Neural cell (in vitro differentiated cells): ENCODE data around the gene ULBP1.

ENCODE experiments used
- CTCF ChIP-seq: fragments of 450-650 bp; IDR thresholded peaks from 2 replicates; pipeline ENCODE4 v1.5.1; 2014; ENCODE audit warnings: antibody characterized with exemption, mild to moderate bottlenecking, moderate library complexity; ENCODE audit not compliant: poor library complexity, severe bottlenecking
- EP300 ChIP-seq: fragments of 450-650 bp; conservative IDR thresholded peaks from 2 replicates; pipeline ENCODE4 v1.6.1; 2014; ENCODE audit warnings: antibody characterized with exemption, mild to moderate bottlenecking, moderate library complexity; ENCODE audit not compliant: poor library complexity, severe bottlenecking
- POLR2AphosphoS5 ChIP-seq: IDR thresholded peaks from 2 replicates; pipeline ENCODE4 v1.6.1; 2012
- RAD21 ChIP-seq: fragments of 450-650 bp; conservative IDR thresholded peaks from 2 replicates; pipeline ENCODE4 v1.6.1; 2014; ENCODE audit warnings: antibody characterized with exemption, mild to moderate bottlenecking, moderate library complexity

DNA sequence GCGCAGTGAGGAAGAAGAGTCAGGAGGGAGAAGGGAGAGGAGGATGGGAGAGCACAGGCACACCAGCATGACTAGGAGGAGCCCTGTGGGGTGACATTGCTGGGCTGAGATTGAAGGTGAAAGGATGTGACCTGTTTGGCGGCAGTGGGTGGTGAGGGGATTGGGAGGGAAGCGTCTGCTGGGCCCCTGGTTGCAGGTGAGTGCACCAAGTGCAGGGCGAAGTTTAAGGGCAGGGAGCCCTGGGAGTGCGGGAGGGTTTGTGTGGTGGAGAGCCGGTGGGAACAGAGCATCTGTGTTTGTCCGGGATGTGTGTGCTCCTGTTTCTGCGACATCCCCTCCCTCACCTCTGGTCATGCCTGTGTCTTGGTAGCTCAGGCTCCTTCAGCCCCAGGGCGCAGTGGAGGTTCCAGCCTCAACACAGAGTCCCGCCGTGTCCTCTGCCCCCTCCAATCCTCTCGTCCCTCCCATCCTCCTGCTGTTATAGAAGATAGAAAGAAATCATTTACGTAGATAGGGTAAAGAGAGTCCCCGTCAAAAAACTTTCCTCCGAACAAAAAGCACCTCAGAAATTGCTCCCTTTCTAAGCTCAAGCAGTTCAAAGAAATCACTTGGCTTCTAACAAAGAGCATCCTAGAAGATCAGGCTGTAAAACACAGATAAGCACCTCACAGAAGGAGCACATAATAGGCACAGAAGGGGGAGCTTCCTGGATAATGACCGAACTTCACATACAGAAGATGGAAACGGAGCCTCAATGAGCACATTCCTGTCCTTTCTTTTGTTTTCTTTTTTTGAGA, 25.0 kb downstream of the ULBP1 start:
- TF ChIP-seq CTCF (no peak), EP300 (no peak), POLR2AphosphoS5 (no peak), RAD21 (no peak)
